ENCODE measurements around the gene SRD5A1. TPM values are rescaled to one million over a fixed set of nuclear protein-coding genes. Genes with fewer than 3 reads are reported as not detected.

Gene SRD5A1
- total and polyA plus RNA-seq, 8 donors = 10.0 to 14.5 (median 12.5) TPM

GRCh38 chr5:6585939-6586646 lies 47.1 kb upstream of the SRD5A1 start:
- H3K4me3 ChIP-seq = no peak overlapping the region

DNA sequence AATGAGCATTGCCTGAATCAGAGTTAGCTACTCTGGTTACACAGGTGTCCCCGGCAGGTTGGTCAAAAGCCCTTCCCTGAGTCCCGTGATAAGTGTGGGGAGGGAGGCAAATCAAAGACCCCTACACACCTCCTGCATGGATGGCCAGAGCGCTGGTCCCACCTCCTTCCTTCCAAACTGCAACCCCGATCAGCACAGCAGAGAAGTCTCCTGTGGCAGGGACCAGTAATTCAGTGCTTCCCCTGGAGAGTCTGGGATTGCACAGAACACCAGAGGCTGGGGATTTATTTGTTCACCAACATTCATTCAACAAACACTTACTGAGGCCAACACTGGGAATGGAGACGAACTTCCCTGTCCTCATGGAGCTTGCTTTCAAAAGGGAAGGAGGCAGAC lies 46.6 kb upstream of the SRD5A1 start:
- ATAC-seq (no peak), DNase-seq (no peak)
- Histone ChIP-seq H3K36me3 (no peaks in the 10 kb centered on the region), H3K27ac (no peak overlapping the region), H3K27me3 (peaks cover 24 to 48% of the 10 kb centered on the region in 2 donors), H3K9me3 (no peaks in the 10 kb centered on the region), H3K4me1 (peaks cover 0 to 6% of the 10 kb centered on the region in 2 donors), H3K4me3 (no peak overlapping the region)
- TF ChIP-seq, protein P1, sequence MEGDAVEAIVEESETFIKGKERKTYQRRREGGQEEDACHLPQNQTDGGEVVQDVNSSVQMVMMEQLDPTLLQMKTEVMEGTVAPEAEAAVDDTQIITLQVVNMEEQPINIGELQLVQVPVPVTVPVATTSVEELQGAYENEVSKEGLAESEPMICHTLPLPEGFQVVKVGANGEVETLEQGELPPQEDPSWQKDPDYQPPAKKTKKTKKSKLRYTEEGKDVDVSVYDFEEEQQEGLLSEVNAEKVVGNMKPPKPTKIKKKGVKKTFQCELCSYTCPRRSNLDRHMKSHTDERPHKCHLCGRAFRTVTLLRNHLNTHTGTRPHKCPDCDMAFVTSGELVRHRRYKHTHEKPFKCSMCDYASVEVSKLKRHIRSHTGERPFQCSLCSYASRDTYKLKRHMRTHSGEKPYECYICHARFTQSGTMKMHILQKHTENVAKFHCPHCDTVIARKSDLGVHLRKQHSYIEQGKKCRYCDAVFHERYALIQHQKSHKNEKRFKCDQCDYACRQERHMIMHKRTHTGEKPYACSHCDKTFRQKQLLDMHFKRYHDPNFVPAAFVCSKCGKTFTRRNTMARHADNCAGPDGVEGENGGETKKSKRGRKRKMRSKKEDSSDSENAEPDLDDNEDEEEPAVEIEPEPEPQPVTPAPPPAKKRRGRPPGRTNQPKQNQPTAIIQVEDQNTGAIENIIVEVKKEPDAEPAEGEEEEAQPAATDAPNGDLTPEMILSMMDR (IDR thresholded peaks at IDR 0.05) = no peak
- intact Hi-C loops (cut with DNase I) = no loop called here

More at GRCh38 chr5:6585939-6586646, 47.1 kb upstream of the SRD5A1 start:
- no peak for ATAC-seq
- Histone ChIP-seq H3K27me3 (peaks cover 24 to 54% of the 10 kb centered on the region in 2 donors), H3K36me3 (no peaks in the 10 kb centered on the region), H3K4me1 (peaks cover 0 to 6% of the 10 kb centered on the region in 2 donors), H3K27ac (no peak overlapping the region), H3K9me3 (no peaks in the 10 kb centered on the region)
- intact Hi-C loops (cut with DNase I) = no loop called here
- TF ChIP-seq, protein P1 (IDR thresholded peaks at IDR 0.05) = no peak
- no peak for DNase-seq

GRCh38 chr5:6587171-6587570 lies 46.1 kb upstream of the SRD5A1 start:
- H3K9me3 ChIP-seq = no peaks in the 10 kb centered on the region
- peaks cover 0 to 6% of the 10 kb centered on the region in 2 donors for H3K4me1 ChIP-seq
- TF ChIP-seq, protein P1 (IDR thresholded peaks at IDR 0.05) = no peak
- DNase-seq = no peak
- no peak overlapping the region for H3K27ac ChIP-seq
- no peak overlapping the region for H3K4me3 ChIP-seq
- no peaks in the 10 kb centered on the region for H3K36me3 ChIP-seq
- peaks cover 24 to 43% of the 10 kb centered on the region in 2 donors for H3K27me3 ChIP-seq
- ATAC-seq = no peak
- intact Hi-C loops (cut with DNase I) = no loop called here

- no peak for DNase-seq
- TF ChIP-seq, protein P1 (IDR thresholded peaks at IDR 0.05) = no peak
- intact Hi-C loops (cut with DNase I) = no loop called here
- Histone ChIP-seq H3K27me3 (peaks cover 0 to 9% of the 10 kb centered on the region in 2 donors), H3K4me3 (no peak overlapping the region), H3K36me3 (no peaks in the 10 kb centered on the region), H3K27ac (no peak overlapping the region), H3K4me1 (no peaks in the 10 kb centered on the region), H3K9me3 (no peaks in the 10 kb centered on the region)
- ATAC-seq = no peak
These were observed 42.7 kb upstream of the SRD5A1 start for GRCh38 chr5:6590581-6590980.

DNA sequence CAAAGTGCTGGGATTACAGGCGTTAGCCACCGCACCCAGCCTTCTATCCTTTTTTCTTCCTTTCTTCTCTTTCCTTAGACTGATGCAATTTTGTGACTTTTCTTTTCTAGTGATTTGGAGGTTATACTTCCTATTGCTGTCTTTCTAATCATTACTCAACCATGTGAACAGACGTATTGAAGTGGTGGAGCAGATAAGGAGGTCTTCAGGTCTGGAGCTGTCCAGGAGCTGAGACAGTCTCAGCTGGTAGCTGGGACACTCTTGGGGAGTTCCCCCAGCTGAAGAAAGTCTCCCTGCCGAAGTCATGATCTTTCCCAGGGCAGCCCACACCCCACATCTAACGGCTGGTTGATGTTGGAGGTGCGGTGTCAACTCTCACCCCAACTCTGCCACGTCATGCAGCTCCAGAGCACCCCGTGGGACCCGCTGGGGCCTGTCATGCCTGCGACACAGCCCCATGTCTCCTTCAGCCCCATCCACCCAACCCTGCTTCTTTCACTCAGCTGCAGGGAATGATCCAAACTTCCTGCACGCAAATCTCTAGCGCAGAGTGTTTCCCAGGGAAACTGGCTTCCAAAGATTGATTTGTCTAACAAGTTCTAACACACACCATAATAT lies 41.5 kb upstream of the SRD5A1 start:
- Histone ChIP-seq H3K4me1 (no peaks in the 10 kb centered on the region), H3K27ac (no peak overlapping the region), H3K9me3 (no peaks in the 10 kb centered on the region), H3K36me3 (peaks cover 0 to 9% of the 10 kb centered on the region in 2 donors), H3K4me3 (no peak overlapping the region), H3K27me3 (no peaks in the 10 kb centered on the region)
- TF ChIP-seq, protein P1 (IDR thresholded peaks at IDR 0.05) = no peak
- DNase-seq = no peak
- ATAC-seq = no peak
- intact Hi-C loops (cut with DNase I) = no loop called here
